Endothelial cell of umbilical vein (primary cell): ENCODE measurements around the gene TTI1. TPM values are rescaled to one million over a fixed set of nuclear protein-coding genes. Genes with fewer than 3 reads are reported as not detected.

Source experiments
- BruUV-seq: library from RNA; stranded (reverse); fragments of 400-500 nt; replicated peaks from 2 replicates; lab custom pipeline; 2021; lab: Mats Ljungman, UMichigan
- CTCF ChIA-PET: fragments of 300-600, 350-600 bp; sonication (Branson Sonifier 250); formaldehyde crosslinking; loops from one replicate; lab custom pipeline; 2021; ENCODE audit warnings: antibody characterized with exemption, inconsistent platforms; lab: Charles Lee
- POLR2A ChIA-PET: fragments of 300-600, 350-600 bp; sonication (Branson Sonifier 250); formaldehyde crosslinking; loops from one replicate; lab custom pipeline; 2021; ENCODE audit warnings: antibody characterized with exemption, inconsistent platforms; lab: Charles Lee
- DNase-seq: peaks from one replicate; pipeline ENCODE4 v3.0.0-alpha.2; 2011; ENCODE audit warnings: low read depth, low spot score
- FAIRE-seq: peaks from 2 replicates; lab custom pipeline; 2011; peaks lifted over from hg19 to GRCh38; lab: Jason Lieb, UNC
- H2AFZ ChIP-seq: 2 replicates; pipeline ENCODE4 v1.6.0; 2012; ENCODE audit warnings: low read depth, low read length, control low read depth, inconsistent platforms
- H3K27ac ChIP-seq: 2 replicates; pipeline ENCODE4 v1.5.1; 2011; ENCODE audit warnings: low read depth, mild to moderate bottlenecking, control low read depth, low read length, moderate library complexity; ENCODE audit not compliant: insufficient read depth
- H3K27me3 ChIP-seq, 2 experiments: 2 replicates each; pipeline versions ENCODE4 v1.6.0 to v1.6.1; 2011; ENCODE audit warnings: low read length in 2 of 2, mixed read lengths in 1 of 2; ENCODE audit not compliant: control insufficient read depth in 2 of 2, insufficient read depth in 2 of 2
- H3K36me3 ChIP-seq, 2 experiments: 2 replicates in 1 of 2; 3 replicates in 1 of 2; pipeline ENCODE4 v1.5.1; 2011; ENCODE audit warnings: low read length in 2 of 2, mild to moderate bottlenecking in 1 of 2, moderate library complexity in 1 of 2; ENCODE audit not compliant: control insufficient read depth in 2 of 2, insufficient read depth in 2 of 2; ENCODE audit errors: extremely low read depth in 1 of 2
- H3K4me1 ChIP-seq: 3 replicates; pipeline ENCODE4 v1.5.1; 2011; ENCODE audit warnings: mild to moderate bottlenecking, low read length; ENCODE audit not compliant: control insufficient read depth, insufficient read depth; ENCODE audit errors: extremely low read depth
- H3K4me2 ChIP-seq: 2 replicates; pipeline ENCODE4 v1.6.1; 2011; ENCODE audit warnings: low read length, control low read depth, mixed read lengths; ENCODE audit not compliant: insufficient read depth
- H3K4me3 ChIP-seq, 3 experiments: fragments of 200-600 bp in 1 of 3; sonication (generic), shearing (Covaris generic) in 1 of 3; replicated peaks in 1 of 3; 2 replicates each; pipeline ENCODE4 v1.5.1; 2011 to 2016; ENCODE audit warnings: control low read depth in 3 of 3, low read length in 3 of 3, mild to moderate bottlenecking in 2 of 3, inconsistent platforms in 1 of 3, low read depth in 1 of 3, moderate library complexity in 1 of 3; ENCODE audit not compliant: insufficient read depth in 1 of 3
- H3K79me2 ChIP-seq: 2 replicates; pipeline ENCODE4 v1.6.0; 2012; ENCODE audit warnings: low read length, inconsistent platforms; ENCODE audit not compliant: control insufficient read depth, insufficient read depth
- H3K9ac ChIP-seq: replicated peaks from 2 replicates; pipeline ENCODE3; 2011; ENCODE audit warnings: low read length, control low read depth; ENCODE audit not compliant: insufficient read depth; ENCODE audit errors: extremely low read depth
- H3K9me1 ChIP-seq: replicated peaks from 3 replicates; pipeline ENCODE4 v1.6.0; 2011; ENCODE audit warnings: mild to moderate bottlenecking, low read length; ENCODE audit not compliant: control insufficient read depth, insufficient read depth; ENCODE audit errors: extremely low read depth
- H3K9me3 ChIP-seq: replicated peaks from 2 replicates; pipeline ENCODE4 v1.5.1; 2012; ENCODE audit warnings: low read length, inconsistent platforms; ENCODE audit not compliant: control insufficient read depth, insufficient read depth
- H4K20me1 ChIP-seq: replicated peaks from 2 replicates; pipeline ENCODE3; 2011; ENCODE audit warnings: mild to moderate bottlenecking, low read length; ENCODE audit not compliant: control insufficient read depth, insufficient read depth; ENCODE audit errors: extremely low read depth
- EZH2 ChIP-seq: IDR thresholded peaks from 2 replicates; pipeline ENCODE4 v1.6.1; 2012; ENCODE audit warnings: borderline replicate concordance, low read depth, mild to moderate bottlenecking, moderate library complexity, low read length, inconsistent platforms; ENCODE audit not compliant: severe bottlenecking
- FOS ChIP-seq: IDR thresholded peaks from 2 replicates; pipeline ENCODE4 v1.6.1; 2011; ENCODE audit warnings: mild to moderate bottlenecking, low read length, moderate library complexity, borderline replicate concordance; ENCODE audit not compliant: insufficient read depth
- GATA2 ChIP-seq: IDR thresholded peaks from 2 replicates; pipeline ENCODE4 v1.7.0; 2011; ENCODE audit warnings: low read depth, mild to moderate bottlenecking, moderate library complexity, mixed read lengths, low read length; ENCODE audit not compliant: insufficient read length, insufficient read depth
- JUN ChIP-seq: IDR thresholded peaks from 2 replicates; pipeline ENCODE4 v1.6.1; 2011; ENCODE audit warnings: borderline replicate concordance, low read depth; ENCODE audit not compliant: insufficient read length, insufficient read depth
- MYC ChIP-seq: IDR thresholded peaks from one replicate; pipeline ENCODE4 v1.6.1; 2011; ENCODE audit warnings: mild to moderate bottlenecking, low read depth, low read length
- POLR2A ChIP-seq: IDR thresholded peaks from 2 replicates; pipeline ENCODE4 v1.6.1; 2012; ENCODE audit warnings: low read depth, mild to moderate bottlenecking, control low read depth, low read length
- POLR2AphosphoS5 ChIP-seq: IDR thresholded peaks from 2 replicates; pipeline ENCODE4 v1.6.1; 2012; ENCODE audit warnings: low read depth, mild to moderate bottlenecking, control low read depth, low read length, moderate library complexity; ENCODE audit not compliant: insufficient read depth
- dilution Hi-C: fragments of 300-500 bp; cut with MboI; formaldehyde crosslinking; loops from one replicate; pipeline ENCODE4 v1.15.0; 2019; ENCODE audit warnings: low sequenced_read_pairs; ENCODE audit not compliant: extremely low pct_ligation_motif_present
- intact Hi-C: fragments of 100-400 bp; cut with micrococcal nuclease; formaldehyde crosslinking; loops from one replicate; pipeline ENCODE4 v1.10.0; 2022
- polyA plus RNA-seq, 4 experiments: library from polyadenylated mRNA; depleted of rRNA in 3 of 4; stranded (reverse) in 3 of 4; unstranded in 1 of 4; fragments of >200 nt; gene quantifications; 2 replicates each; pipeline versions ENCODE4 v1.2.1 to v1.2.3, GENCODE V29; 2011 to 2012; ENCODE audit warnings: missing spikeins in 1 of 4
- total RNA-seq: library from RNA; stranded (reverse); gene quantifications from 2 replicates; pipeline ENCODE4 v1.2.3, GENCODE V29; 2021
- TF ChIP-seq, protein P1 (sequence below): IDR thresholded peaks from 2 replicates; pipeline ENCODE4 v1.6.1; 2011; ENCODE audit not compliant: insufficient read depth, insufficient read length

The TTI1 gene
- total and polyA plus RNA-seq, 2 donors (not counting 3 experiments of a cell fraction or from before 2014, with no cell fraction given) = 13.2 to 23.2 TPM

DNA sequence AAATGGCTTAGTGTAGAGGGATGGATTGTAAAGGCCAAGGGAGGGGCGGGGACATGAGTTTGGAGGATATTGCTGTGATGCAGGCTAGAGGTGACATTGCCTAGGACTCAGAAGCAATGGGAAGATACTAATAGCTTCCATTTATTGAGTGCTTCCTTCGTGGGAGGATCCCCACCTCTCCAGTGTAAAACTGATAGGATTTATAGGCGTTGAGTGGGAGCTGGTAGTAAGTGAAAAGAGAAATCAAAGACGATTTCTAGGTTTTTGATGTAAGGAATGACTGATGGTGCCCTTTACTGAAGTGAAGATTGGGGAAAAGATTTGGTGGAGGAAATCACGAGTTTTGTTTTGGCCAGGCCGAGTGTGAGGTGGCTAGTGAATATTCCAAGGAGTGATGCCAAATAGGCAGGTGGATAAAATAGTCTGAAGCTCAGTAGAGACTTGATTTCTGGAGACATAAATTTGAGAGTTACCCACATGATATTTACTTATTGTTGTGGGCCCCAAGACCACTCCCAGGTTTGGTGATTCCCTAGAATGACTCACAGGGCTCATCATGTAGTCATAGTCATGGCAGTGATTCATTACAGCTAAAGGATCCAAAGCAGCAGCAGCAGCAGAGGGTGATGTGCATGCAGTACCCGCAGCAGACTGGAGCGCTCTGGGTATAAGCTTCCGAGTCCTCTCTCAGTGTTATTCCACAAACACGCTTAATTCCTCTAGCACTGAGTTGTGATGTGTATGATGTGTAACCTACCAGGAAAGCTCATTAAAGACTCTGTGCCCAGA is 10.4 kb upstream of the TTI1 start:
- no peak overlapping the region for H3K9ac ChIP-seq
- CTCF ChIA-PET = interaction anchor here (1.1 to 4.4 kb wide), 6 partner anchors 10 to 480 kb away, joined by 4 to 15 read pairs (median 6); partner anchors contain the start of genes RPRD1B and TTI1
- H3K27me3 ChIP-seq = no peaks in the 10 kb centered on the region
- peaks cover 10 to 11% of the 10 kb centered on the region in 2 experiments for H3K36me3 ChIP-seq
- no peak overlapping the region for H3K27ac ChIP-seq
- DNase-seq (peak; percentile 16), FAIRE-seq (no peak)
- H3K9me1 ChIP-seq = no peaks in the 10 kb centered on the region
- no TSS peak for BruUV-seq
- dilution Hi-C loops = no loop called here
- H2AFZ ChIP-seq = no peak overlapping the region
- H3K9me3 ChIP-seq = no peaks in the 10 kb centered on the region
- no peaks in the 10 kb centered on the region for H3K4me1 ChIP-seq
- intact Hi-C loops = no loop called here
- TF ChIP-seq JUN = no peak
- TF ChIP-seq POLR2AphosphoS5 = no peak
- TF ChIP-seq MYC = no peak
- no peak for TF ChIP-seq GATA2
- peak; percentile 69 for TF ChIP-seq FOS
- TF ChIP-seq, protein P1, sequence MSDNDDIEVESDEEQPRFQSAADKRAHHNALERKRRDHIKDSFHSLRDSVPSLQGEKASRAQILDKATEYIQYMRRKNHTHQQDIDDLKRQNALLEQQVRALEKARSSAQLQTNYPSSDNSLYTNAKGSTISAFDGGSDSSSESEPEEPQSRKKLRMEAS = no peak
- no peak overlapping the region for H3K4me2 ChIP-seq
- peaks cover 51% of the 10 kb centered on the region for H3K79me2 ChIP-seq
- no peaks in the 10 kb centered on the region for H4K20me1 ChIP-seq
- H3K4me3 ChIP-seq = no peak overlapping the region
- POLR2A ChIA-PET = interaction anchor here (1.1 kb wide), 1 partner anchor 10 kb away, joined by 3 read pairs; the partner anchor contains the start of genes RPRD1B and TTI1

DNA sequence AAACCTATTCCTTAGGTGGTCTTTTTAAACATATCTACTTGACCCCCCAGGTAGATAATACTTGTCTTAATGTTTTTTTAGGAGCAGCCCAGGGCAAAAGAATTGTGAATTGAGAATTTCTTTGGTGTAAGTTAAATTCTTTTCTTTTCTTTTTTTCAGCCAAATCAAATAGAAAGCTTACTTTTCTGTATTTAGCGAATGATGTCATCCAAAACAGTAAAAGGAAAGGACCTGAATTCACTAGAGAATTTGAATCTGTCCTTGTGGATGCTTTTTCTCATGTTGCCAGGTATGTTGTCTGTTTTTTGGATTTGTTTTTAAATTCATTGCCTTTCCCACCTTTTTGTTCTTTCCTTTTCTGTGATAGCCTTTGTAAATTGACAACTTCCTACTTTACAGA is 7.0 kb upstream of the TTI1 start:
- intact Hi-C loops (no loop called here), dilution Hi-C loops (no loop called here)
- no peak overlapping the region for H3K4me3 ChIP-seq
- no peaks in the 10 kb centered on the region for H3K9me1 ChIP-seq
- ChIA-PET CTCF (interaction anchor here (0.8 kb wide), 1 partner anchor 181 kb away, joined by 3 read pairs; no protein-coding TSS in a partner anchor), POLR2A (no interaction called here)
- H3K9me3 ChIP-seq = no peaks in the 10 kb centered on the region
- H4K20me1 ChIP-seq = no peaks in the 10 kb centered on the region
- no peak overlapping the region for H2AFZ ChIP-seq
- TF ChIP-seq JUN (peak; percentile 14), EZH2 (no peak), POLR2A (no peak)
- H3K4me2 ChIP-seq = no peak overlapping the region
- no peak overlapping the region for H3K27ac ChIP-seq
- H3K4me1 ChIP-seq = peaks cover 6% of the 10 kb centered on the region
- no peak for DNase-seq
- H3K27me3 ChIP-seq = no peaks in the 10 kb centered on the region
- H3K36me3 ChIP-seq = peaks cover 9 to 15% of the 10 kb centered on the region in 2 experiments
- H3K9ac ChIP-seq = no peak overlapping the region
- no peak for FAIRE-seq
- BruUV-seq = no TSS peak
- peaks cover 62% of the 10 kb centered on the region for H3K79me2 ChIP-seq
